GM12878 (cell line): ENCODE data around the gene EPHA4. TPM values are rescaled to one million over a fixed set of nuclear protein-coding genes. Genes with fewer than 3 reads are reported as not detected.

Experiments
- ATAC-seq: fragments of 200-7000 bp; cut with Tn5 transposase; 3 replicates; pipeline ENCODE4 v1.9.1; 2020; ENCODE audit warnings: mild to moderate bottlenecking, moderate library complexity
- BruUV-seq: library from RNA; stranded (reverse); fragments of 400-500 nt; replicated peaks from 2 replicates; lab custom pipeline; 2021; lab: Mats Ljungman, UMichigan
- CTCF ChIA-PET: fragments of 300-600 bp; sonication (Branson Sonifier 250); formaldehyde crosslinking; extraction: SDS; loops from one replicate; lab custom pipeline; 2021; ENCODE audit warnings: inconsistent platforms; lab: Yijun Ruan, JAX
- POLR2A ChIA-PET: fragments of 350-600 bp; formaldehyde crosslinking; extraction: SDS; loops from one replicate; lab custom pipeline; 2021; ENCODE audit warnings: inconsistent platforms; lab: Charles Lee
- RAD21 ChIA-PET: fragments of 300-600 bp; sonication (Branson Sonifier 250); formaldehyde crosslinking; loops from one replicate; lab custom pipeline; 2023; ENCODE audit warnings: antibody characterized with exemption; ENCODE audit not compliant: unreplicated experiment; lab: Charles Lee
- SMC1A ChIA-PET: fragments of 300-600 bp; sonication (Branson Sonifier 250); formaldehyde crosslinking; loops from one replicate; lab custom pipeline; 2023; ENCODE audit not compliant: unreplicated experiment, uncharacterized antibody; lab: Charles Lee
- DNase-seq: peaks from one replicate; pipeline ENCODE4 v3.0.0-alpha.2; 2011; ENCODE audit warnings: low read depth, low spot score
- FAIRE-seq: peaks from 3 replicates; lab custom pipeline; 2011; peaks lifted over from hg19 to GRCh38; lab: Jason Lieb, UNC
- H2AFZ ChIP-seq: 2 replicates; pipeline ENCODE4 v1.6.0; 2011; ENCODE audit warnings: low read depth, low read length, control low read depth; ENCODE audit not compliant: control insufficient read depth
- H3K27ac ChIP-seq: 2 replicates; pipeline ENCODE4 v1.5.1; 2011; ENCODE audit warnings: control low read depth; ENCODE audit not compliant: control insufficient read depth, insufficient read depth
- H3K27me3 ChIP-seq, 2 experiments: replicated peaks in 1 of 2; 2 replicates each; pipeline versions ENCODE4 v1.6.0 to v1.6.1; 2011; ENCODE audit warnings: low read length in 1 of 2; ENCODE audit not compliant: control insufficient read depth in 2 of 2, insufficient read depth in 2 of 2
- H3K36me3 ChIP-seq, 2 experiments: 2 replicates each; pipeline ENCODE4 v1.5.1; 2011; ENCODE audit warnings: low read length in 1 of 2; ENCODE audit not compliant: control insufficient read depth in 2 of 2, insufficient read depth in 2 of 2
- H3K4me1 ChIP-seq: 2 replicates; pipeline ENCODE4 v1.6.1; 2011; ENCODE audit warnings: mild to moderate bottlenecking, low read length, moderate library complexity, mixed read lengths; ENCODE audit not compliant: control insufficient read depth, insufficient read depth
- H3K4me2 ChIP-seq: 2 replicates; pipeline ENCODE4 v1.6.0; 2011; ENCODE audit warnings: control low read depth; ENCODE audit not compliant: control insufficient read depth, insufficient read depth
- H3K4me3 ChIP-seq: fragments of 200-600 bp; sonication (generic); 2 replicates; pipeline ENCODE4 v1.5.1; 2016
- H3K79me2 ChIP-seq: 2 replicates; pipeline ENCODE4 v1.6.0; 2011; ENCODE audit warnings: low read length; ENCODE audit not compliant: control insufficient read depth, insufficient read depth
- H3K9ac ChIP-seq: 2 replicates; pipeline ENCODE4 v1.8.0; 2011; ENCODE audit warnings: low read length, control low read depth, mixed read lengths; ENCODE audit not compliant: control insufficient read depth, insufficient read depth
- H3K9me3 ChIP-seq: replicated peaks from 3 replicates; pipeline ENCODE4 v1.5.1; 2011; ENCODE audit warnings: mild to moderate bottlenecking, low read length; ENCODE audit not compliant: control insufficient read depth, insufficient read depth
- H4K20me1 ChIP-seq: 2 replicates; pipeline ENCODE4 v1.6.0; 2011; ENCODE audit not compliant: control insufficient read depth, insufficient read depth
- FOXK2 ChIP-seq: fragments of 450-650 bp; IDR thresholded peaks from 2 replicates; pipeline ENCODE4 v1.6.1; 2017; ENCODE audit warnings: mild to moderate bottlenecking, moderate library complexity
- HCFC1 ChIP-seq: fragments of 150-350 bp; IDR thresholded peaks from 2 replicates; pipeline ENCODE4 v1.6.1; 2014; ENCODE audit warnings: low read length
- KLF5 ChIP-seq: fragments of 450-650 bp; IDR thresholded peaks from 2 replicates; pipeline ENCODE4 v1.6.1; 2014; ENCODE audit warnings: mild to moderate bottlenecking; ENCODE audit not compliant: partially characterized antibody
- MAX ChIP-seq: IDR thresholded peaks from 2 replicates; pipeline ENCODE4 v1.6.1; 2012; ENCODE audit warnings: low read depth, low read length, improper control_type of control experiment
- NR2F1 ChIP-seq: fragments of 450-650 bp; conservative IDR thresholded peaks from 2 replicates; pipeline ENCODE4 v1.6.1; 2017; ENCODE audit warnings: mild to moderate bottlenecking
- RAD51 ChIP-seq: fragments of 450-650 bp; IDR thresholded peaks from 2 replicates; pipeline ENCODE4 v1.6.1; 2016; ENCODE audit warnings: moderate library complexity, mild to moderate bottlenecking, inconsistent platforms
- RB1 ChIP-seq: fragments of 450-650 bp; formaldehyde crosslinking; IDR thresholded peaks from 2 replicates; pipeline ENCODE4 v1.6.1; 2017; ENCODE audit warnings: mild to moderate bottlenecking, borderline replicate concordance
- RELB ChIP-seq: fragments of 450-650 bp; IDR thresholded peaks from 2 replicates; pipeline ENCODE4 v1.6.1; 2017; ENCODE audit warnings: low read depth, mild to moderate bottlenecking, moderate library complexity
- SREBF2 ChIP-seq: IDR thresholded peaks from 2 replicates; pipeline ENCODE4 v1.6.1; 2012; ENCODE audit warnings: mild to moderate bottlenecking, low read length
- SRF ChIP-seq, 2 experiments: IDR thresholded peaks; 2 replicates each; pipeline ENCODE4 v1.6.1; 2011; ENCODE audit warnings: low read depth in 2 of 2, low read length in 2 of 2, mild to moderate bottlenecking in 1 of 2, moderate library complexity in 1 of 2
- SUPT20H ChIP-seq: IDR thresholded peaks from 2 replicates; pipeline ENCODE4 v1.6.1; 2011; ENCODE audit warnings: low read depth, mild to moderate bottlenecking, low read length, moderate library complexity, borderline replicate concordance; ENCODE audit not compliant: control insufficient read depth
- TAF1 ChIP-seq: IDR thresholded peaks from 2 replicates; pipeline ENCODE4 v1.6.1; 2011; ENCODE audit warnings: mild to moderate bottlenecking, low read depth, low read length, borderline replicate concordance
- TARDBP ChIP-seq: IDR thresholded peaks from 2 replicates; pipeline ENCODE4 v1.6.1; 2016; ENCODE audit warnings: borderline replicate concordance
- ZNF622 ChIP-seq: fragments of 450-650 bp; IDR thresholded peaks from 2 replicates; pipeline ENCODE4 v1.6.1; 2017; ENCODE audit warnings: mild to moderate bottlenecking, inconsistent platforms
- WGBS: methylation state at CpG from one replicate; pipeline ENCODE4 v1.1.6; 2016; ENCODE audit warnings: low lambda C conversion rate; ENCODE audit not compliant: insufficient replicate concordance, insufficient coverage; ENCODE audit errors: missing lambda C conversion rate; 5-methylcytosine and 5-hydroxymethylcytosine counted together
- in situ Hi-C: fragments of 300-500 bp; cut with MboI; formaldehyde crosslinking; loops from 9 replicates; pipeline ENCODE4 v1.14.3; 2018; ENCODE audit warnings: mixed read lengths
- intact Hi-C: fragments of 100-400 bp; cut with micrococcal nuclease; formaldehyde crosslinking; loops from one replicate; pipeline ENCODE4 v1.14.2; 2022; ENCODE audit not compliant: unreplicated experiment
- polyA plus RNA-seq, 11 experiments: library from polyadenylated mRNA; depleted of rRNA in 4 of 11; unstranded in 6 of 11; stranded (reverse) in 5 of 11; fragments of >200 nt; fragmentation: Nextera tagmentation in 4 of 11; fragmentation: Illumina TruSeq in 1 of 11; extraction: Ambion mirVana in 4 of 11; extraction: Trizol in 1 of 11; gene quantifications; 1 replicate in 1 of 11; 2 replicates in 10 of 11; pipeline versions ENCODE4 v1.2.1 to v1.2.3, GENCODE V29; 2011 to 2016; ENCODE audit warnings: inconsistent platforms in 2 of 11, missing spikeins in 2 of 11, low read depth in 1 of 11
- total RNA-seq, 4 experiments: library from RNA; depleted of rRNA in 3 of 4; stranded (reverse); fragments of >200 nt in 3 of 4; fragmentation: Illumina TruSeq in 1 of 4; extraction: Trizol in 1 of 4; gene quantifications; 2 replicates each; pipeline versions ENCODE4 v1.2.1 to v1.2.3, GENCODE V29; 2013 to 2021
- TF ChIP-seq, protein P1 (sequence below): fragments of 150-350 bp; IDR thresholded peaks from 2 replicates; pipeline ENCODE4 v1.6.1; 2016; ENCODE audit warnings: low read depth, low read length
- TF ChIP-seq, protein P2 (sequence below): fragments of 450-650 bp; IDR thresholded peaks from 2 replicates; pipeline ENCODE4 v1.6.1; 2018; ENCODE audit warnings: borderline replicate concordance, mild to moderate bottlenecking; ENCODE audit not compliant: partially characterized antibody

EPHA4 gene
- total and polyA plus RNA-seq, 10 of the 15 experiments (the other 5 are each of a cell fraction or from before 2014, with no cell fraction given) = 0.06 to 1.5 (median 0.33) TPM; not detected in 1

GRCh38 chr2:221446140-221446539 is 126.0 kb downstream of the EPHA4 start (continued):
- TF ChIP-seq, protein P1, sequence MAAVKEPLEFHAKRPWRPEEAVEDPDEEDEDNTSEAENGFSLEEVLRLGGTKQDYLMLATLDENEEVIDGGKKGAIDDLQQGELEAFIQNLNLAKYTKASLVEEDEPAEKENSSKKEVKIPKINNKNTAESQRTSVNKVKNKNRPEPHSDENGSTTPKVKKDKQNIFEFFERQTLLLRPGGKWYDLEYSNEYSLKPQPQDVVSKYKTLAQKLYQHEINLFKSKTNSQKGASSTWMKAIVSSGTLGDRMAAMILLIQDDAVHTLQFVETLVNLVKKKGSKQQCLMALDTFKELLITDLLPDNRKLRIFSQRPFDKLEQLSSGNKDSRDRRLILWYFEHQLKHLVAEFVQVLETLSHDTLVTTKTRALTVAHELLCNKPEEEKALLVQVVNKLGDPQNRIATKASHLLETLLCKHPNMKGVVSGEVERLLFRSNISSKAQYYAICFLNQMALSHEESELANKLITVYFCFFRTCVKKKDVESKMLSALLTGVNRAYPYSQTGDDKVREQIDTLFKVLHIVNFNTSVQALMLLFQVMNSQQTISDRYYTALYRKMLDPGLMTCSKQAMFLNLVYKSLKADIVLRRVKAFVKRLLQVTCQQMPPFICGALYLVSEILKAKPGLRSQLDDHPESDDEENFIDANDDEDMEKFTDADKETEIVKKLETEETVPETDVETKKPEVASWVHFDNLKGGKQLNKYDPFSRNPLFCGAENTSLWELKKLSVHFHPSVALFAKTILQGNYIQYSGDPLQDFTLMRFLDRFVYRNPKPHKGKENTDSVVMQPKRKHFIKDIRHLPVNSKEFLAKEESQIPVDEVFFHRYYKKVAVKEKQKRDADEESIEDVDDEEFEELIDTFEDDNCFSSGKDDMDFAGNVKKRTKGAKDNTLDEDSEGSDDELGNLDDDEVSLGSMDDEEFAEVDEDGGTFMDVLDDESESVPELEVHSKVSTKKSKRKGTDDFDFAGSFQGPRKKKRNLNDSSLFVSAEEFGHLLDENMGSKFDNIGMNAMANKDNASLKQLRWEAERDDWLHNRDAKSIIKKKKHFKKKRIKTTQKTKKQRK = no peak
- TF ChIP-seq SRF (IDR thresholded peaks at IDR 0.05; ENCODE audit: low read depth in 2 of 2, low read length in 2 of 2) (no peak), SUPT20H (no peak), RELB (no peak), NR2F1 (no peak)

GRCh38 chr2:221444106-221444505 is 128.0 kb downstream of the EPHA4 start:
- POLR2A ChIA-PET = no interaction called here
- no peak overlapping the region for H3K27ac ChIP-seq
- no peak overlapping the region for H2AFZ ChIP-seq
- H3K9me3 ChIP-seq = no peaks in the 10 kb centered on the region
- CTCF ChIA-PET = interaction anchor here (0.9 kb wide), 1 partner anchor 9 kb away, joined by 3 read pairs; no protein-coding TSS in a partner anchor
- no peaks in the 10 kb centered on the region for H3K4me1 ChIP-seq
- H3K36me3 ChIP-seq = no peaks in the 10 kb centered on the region
- intact Hi-C loops = no loop called here
- WGBS = 0% methylated on average over 2 of the region's 2 CpGs
- no peaks in the 10 kb centered on the region for H3K79me2 ChIP-seq
- H4K20me1 ChIP-seq = no peaks in the 10 kb centered on the region
- H3K27me3 ChIP-seq = no peaks in the 10 kb centered on the region
- FAIRE-seq = no peak
- no peak overlapping the region for H3K4me3 ChIP-seq
- no TSS peak for BruUV-seq
- SMC1A ChIA-PET = interaction anchor here (0.6 to 1.2 kb wide), 2 partner anchors 10 to 181 kb away, joined by 3 to 6 read pairs; no protein-coding TSS in a partner anchor
- no peak overlapping the region for H3K4me2 ChIP-seq
- RAD21 ChIA-PET = interaction anchor here (0.9 kb wide), 1 partner anchor 176 kb away, joined by 3 read pairs; no protein-coding TSS in a partner anchor
- in situ Hi-C loops = no loop called here
- H3K9ac ChIP-seq = no peak overlapping the region
- no peak for ATAC-seq
- DNase-seq = no peak
- TF ChIP-seq TAF1 (no peak), MAX (no peak), RAD51 (no peak), TARDBP (no peak), HCFC1 (no peak), RB1 (no peak), SREBF2 (no peak), ZNF622 (no peak), FOXK2 (no peak), KLF5 (no peak)
- TF ChIP-seq, protein P2, sequence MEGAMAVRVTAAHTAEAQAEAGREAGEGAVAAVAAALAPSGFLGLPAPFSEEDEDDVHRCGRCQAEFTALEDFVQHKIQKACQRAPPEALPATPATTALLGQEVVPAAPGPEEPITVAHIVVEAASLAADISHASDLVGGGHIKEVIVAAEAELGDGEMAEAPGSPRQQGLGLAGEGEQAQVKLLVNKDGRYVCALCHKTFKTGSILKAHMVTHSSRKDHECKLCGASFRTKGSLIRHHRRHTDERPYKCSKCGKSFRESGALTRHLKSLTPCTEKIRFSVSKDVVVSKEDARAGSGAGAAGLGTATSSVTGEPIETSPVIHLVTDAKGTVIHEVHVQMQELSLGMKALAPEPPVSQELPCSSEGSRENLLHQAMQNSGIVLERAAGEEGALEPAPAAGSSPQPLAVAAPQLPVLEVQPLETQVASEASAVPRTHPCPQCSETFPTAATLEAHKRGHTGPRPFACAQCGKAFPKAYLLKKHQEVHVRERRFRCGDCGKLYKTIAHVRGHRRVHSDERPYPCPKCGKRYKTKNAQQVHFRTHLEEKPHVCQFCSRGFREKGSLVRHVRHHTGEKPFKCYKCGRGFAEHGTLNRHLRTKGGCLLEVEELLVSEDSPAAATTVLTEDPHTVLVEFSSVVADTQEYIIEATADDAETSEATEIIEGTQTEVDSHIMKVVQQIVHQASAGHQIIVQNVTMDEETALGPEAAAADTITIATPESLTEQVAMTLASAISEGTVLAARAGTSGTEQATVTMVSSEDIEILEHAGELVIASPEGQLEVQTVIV = no peak
